Stimulated activated CD8-positive, alpha-beta memory T cell treated with anti-CD3 and anti-CD28 coated beads, Interleukin-15, amount 100 ng/mL, for 4 hours (primary cell): Measurements from ENCODE around the gene GRIN2B.

Experiments used
- DNase-seq, 2 donors: peaks; one replicate each; pipeline ENCODE4 v3.0.0-alpha.2; 2020; ENCODE audit warnings: low read depth in 2 of 2

The GRIN2B gene

GRCh38 chr12:13981296-13981962 lies at the start of gene GRIN2B:
GRIN2B (minus strand) TSS chr12:13981602; CDS start chr12:13866208, 115,394 bp downstream.
- DNase-seq, result no peak

- DNase-seq, result no peak
Observed at GRCh38 chr12:14026537-14026936, 45.1 kb upstream of the GRIN2B start.

GRCh38 chr12:14024591-14024990 lies 43.2 kb upstream of the GRIN2B start:
- DNase-seq, result no peak

GRCh38 chr12:14018080-14018479 lies 36.7 kb upstream of the GRIN2B start:
- no peak for DNase-seq

GRCh38 chr12:14010989-14011388 lies 29.6 kb upstream of the GRIN2B start:
- no peak for DNase-seq

GRCh38 chr12:14007639-14008038 lies 26.2 kb upstream of the GRIN2B start:
- no peak for DNase-seq

GRCh38 chr12:13992585-13992984 lies 11.2 kb upstream of the GRIN2B start:
- no peak for DNase-seq

GRCh38 chr12:13992106-13992505 lies 10.7 kb upstream of the GRIN2B start:
- DNase-seq, result no peak

- no peak for DNase-seq
Observed at GRCh38 chr12:13986031-13986430, 4.6 kb upstream of the GRIN2B start.

GRCh38 chr12:13981990-13982389 lies 588 bp upstream of the GRIN2B start:
- DNase-seq, result no peak

GRCh38 chr12:13980538-13981295 lies 685 bp downstream of the GRIN2B start:
- DNase-seq, result no peak

GRCh38 chr12:13979772-13980378 lies 1.5 kb downstream of the GRIN2B start:
- no peak for DNase-seq

GRCh38 chr12:13978876-13979275 lies 2.5 kb downstream of the GRIN2B start:
- DNase-seq, result no peak

GRCh38 chr12:13976880-13977279 lies 4.5 kb downstream of the GRIN2B start:
- no peak for DNase-seq

- DNase-seq, result no peak
Observed at GRCh38 chr12:13976028-13976584, 5.3 kb downstream of the GRIN2B start.

- DNase-seq, result no peak
Observed at GRCh38 chr12:13973996-13974395, 7.4 kb downstream of the GRIN2B start.

- DNase-seq, result no peak
Observed at GRCh38 chr12:13970803-13971202, 10.6 kb downstream of the GRIN2B start.

- DNase-seq, result no peak
Observed at GRCh38 chr12:13968281-13968680, 13.1 kb downstream of the GRIN2B start.

GRCh38 chr12:13964666-13965065 lies 16.7 kb downstream of the GRIN2B start:
- DNase-seq, result no peak

- no peak for DNase-seq
Observed at GRCh38 chr12:13962699-13963098, 18.7 kb downstream of the GRIN2B start.

- DNase-seq, result no peak
Observed at GRCh38 chr12:13961971-13962370, 19.4 kb downstream of the GRIN2B start.

- DNase-seq, result no peak
Observed at GRCh38 chr12:13959131-13959723, 22.2 kb downstream of the GRIN2B start.
